Suprapubic skin (tissue), 4 donors: Measurements from ENCODE around the gene SMAP2. TPM values are rescaled to one million over a fixed set of nuclear protein-coding genes. Genes with fewer than 3 reads are reported as not detected.

Source experiments
- DNase-seq, 2 donors: peaks; one replicate each; pipeline ENCODE4 v3.0.0-alpha.2; 2019; ENCODE audit warnings: low spot score in 2 of 2
- H3K27ac ChIP-seq: fragments of 200-600 bp; sonication (generic); one replicate; pipeline ENCODE4 v1.5.1; 2019
- H3K27me3 ChIP-seq: fragments of 200-600 bp; sonication (generic); one replicate; pipeline ENCODE4 v1.5.1; 2019
- H3K36me3 ChIP-seq: fragments of 200-600 bp; sonication (generic); one replicate; pipeline ENCODE4 v1.5.1; 2019
- H3K4me1 ChIP-seq: fragments of 200-600 bp; sonication (generic); one replicate; pipeline ENCODE4 v1.5.1; 2019
- H3K4me3 ChIP-seq: fragments of 200-600 bp; sonication (generic); one replicate; pipeline ENCODE4 v1.5.1; 2019; ENCODE audit warnings: mild to moderate bottlenecking
- H3K9me3 ChIP-seq: fragments of 200-600 bp; sonication (generic); one replicate; pipeline ENCODE4 v1.5.1; 2019
- EP300 ChIP-seq: sonication (generic); formaldehyde crosslinking; IDR thresholded peaks from one replicate; pipeline ENCODE4 v1.6.1; 2017; ENCODE audit warnings: antibody characterized with exemption
- POLR2A ChIP-seq, 2 donors: fragments of 450-650 bp; IDR thresholded peaks; one replicate each; pipeline ENCODE4 v1.6.1; 2017; ENCODE audit warnings: antibody characterized with exemption in 2 of 2, mild to moderate bottlenecking in 2 of 2, moderate library complexity in 2 of 2
- POLR2AphosphoS5 ChIP-seq, 3 donors: sonication (generic); formaldehyde crosslinking; IDR thresholded peaks; one replicate each; pipeline ENCODE4 v1.6.1; 2017; ENCODE audit warnings: antibody characterized with exemption in 3 of 3
- WGBS: methylation state at CpG from one replicate; pipeline ENCODE4 v1.1.5; 2018; 5-methylcytosine and 5-hydroxymethylcytosine counted together
- total RNA-seq, 4 donors: library from RNA; depleted of rRNA; stranded (reverse); fragments of >200 nt; gene quantifications; one replicate each; pipeline ENCODE4 v1.1.0, GENCODE V29; 2016
- TF ChIP-seq, protein P1 (sequence below), 2 donors: fragments of 200-600 bp in 1 of 2; fragments of 450-650 bp in 1 of 2; sonication (generic) in 1 of 2; IDR thresholded peaks; one replicate each; pipeline ENCODE4 v1.5.1; 2016 to 2019; ENCODE audit warnings: antibody characterized with exemption in 2 of 2, mild to moderate bottlenecking in 1 of 2, moderate library complexity in 1 of 2

The SMAP2 gene
- total RNA-seq, 4 donors from 2014 or later = 17.0 to 32.2 (median 28.0) TPM

DNA sequence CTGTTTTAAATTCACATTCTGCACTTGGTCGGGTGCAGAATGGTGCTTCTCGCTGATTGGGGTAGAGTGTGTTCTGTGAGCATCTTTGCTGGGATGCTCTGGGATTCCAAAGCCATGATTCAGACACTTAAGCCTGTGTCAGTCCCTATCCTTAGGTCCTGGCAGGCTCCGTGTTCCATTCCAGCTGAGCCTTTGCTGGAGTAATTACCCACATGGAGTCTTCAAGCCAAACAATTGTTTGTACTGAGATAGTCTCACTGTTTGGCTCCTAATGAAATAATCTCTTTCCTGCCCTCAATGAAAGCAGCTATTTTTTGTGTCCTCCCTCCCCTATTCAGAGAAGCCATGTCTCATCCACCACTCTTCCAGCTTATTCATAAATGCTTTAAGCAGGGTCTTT is 18.7 kb downstream of the SMAP2 start:
- H3K27me3 ChIP-seq = no peaks in the 10 kb centered on the region
- H3K36me3 ChIP-seq = no peaks in the 10 kb centered on the region
- H3K4me1 ChIP-seq = peaks cover 55% of the 10 kb centered on the region
- H3K9me3 ChIP-seq = no peaks in the 10 kb centered on the region
- H3K27ac ChIP-seq = peak overlapping the region; percentile 63
- WGBS = 65% methylated on average over 3 of the region's 3 CpGs
- no peak for TF ChIP-seq POLR2AphosphoS5 (IDR thresholded peaks at IDR 0.05)
- no peak for TF ChIP-seq EP300
- TF ChIP-seq, protein P1, sequence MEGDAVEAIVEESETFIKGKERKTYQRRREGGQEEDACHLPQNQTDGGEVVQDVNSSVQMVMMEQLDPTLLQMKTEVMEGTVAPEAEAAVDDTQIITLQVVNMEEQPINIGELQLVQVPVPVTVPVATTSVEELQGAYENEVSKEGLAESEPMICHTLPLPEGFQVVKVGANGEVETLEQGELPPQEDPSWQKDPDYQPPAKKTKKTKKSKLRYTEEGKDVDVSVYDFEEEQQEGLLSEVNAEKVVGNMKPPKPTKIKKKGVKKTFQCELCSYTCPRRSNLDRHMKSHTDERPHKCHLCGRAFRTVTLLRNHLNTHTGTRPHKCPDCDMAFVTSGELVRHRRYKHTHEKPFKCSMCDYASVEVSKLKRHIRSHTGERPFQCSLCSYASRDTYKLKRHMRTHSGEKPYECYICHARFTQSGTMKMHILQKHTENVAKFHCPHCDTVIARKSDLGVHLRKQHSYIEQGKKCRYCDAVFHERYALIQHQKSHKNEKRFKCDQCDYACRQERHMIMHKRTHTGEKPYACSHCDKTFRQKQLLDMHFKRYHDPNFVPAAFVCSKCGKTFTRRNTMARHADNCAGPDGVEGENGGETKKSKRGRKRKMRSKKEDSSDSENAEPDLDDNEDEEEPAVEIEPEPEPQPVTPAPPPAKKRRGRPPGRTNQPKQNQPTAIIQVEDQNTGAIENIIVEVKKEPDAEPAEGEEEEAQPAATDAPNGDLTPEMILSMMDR (IDR thresholded peaks at IDR 0.05) = no peak
- no peak for TF ChIP-seq POLR2A (IDR thresholded peaks at IDR 0.05)
- no peak overlapping the region for H3K4me3 ChIP-seq
- no peak for DNase-seq

DNA sequence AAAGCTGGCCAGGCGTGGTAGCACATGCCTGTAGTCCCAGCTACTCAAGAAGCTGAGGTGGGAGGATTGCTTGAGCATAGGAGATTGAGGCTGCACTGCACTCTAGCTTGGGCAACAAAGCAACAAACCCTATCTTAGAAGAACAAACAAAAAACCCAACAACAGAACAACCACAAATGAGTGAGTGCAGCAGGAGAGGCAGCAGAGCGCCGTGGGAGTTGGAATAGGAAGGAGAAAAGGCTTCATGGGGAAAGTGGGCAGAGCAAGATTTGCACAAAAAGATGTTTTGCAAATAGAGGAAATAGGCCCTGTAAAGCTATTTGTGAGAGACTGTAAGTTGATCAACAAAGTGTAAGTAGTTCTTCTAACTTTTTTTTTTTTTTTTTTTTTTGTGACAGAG is 19.6 kb downstream of the SMAP2 start:
- Histone ChIP-seq H3K9me3 (no peaks in the 10 kb centered on the region), H3K27ac (no peak overlapping the region), H3K4me1 (peaks cover 50% of the 10 kb centered on the region), H3K4me3 (no peak overlapping the region), H3K27me3 (no peaks in the 10 kb centered on the region), H3K36me3 (no peaks in the 10 kb centered on the region)
- TF ChIP-seq, protein P1 (IDR thresholded peaks at IDR 0.05) = no peak
- DNase-seq = no peak
- 86% methylated on average over 3 of the region's 3 CpGs for WGBS

DNA sequence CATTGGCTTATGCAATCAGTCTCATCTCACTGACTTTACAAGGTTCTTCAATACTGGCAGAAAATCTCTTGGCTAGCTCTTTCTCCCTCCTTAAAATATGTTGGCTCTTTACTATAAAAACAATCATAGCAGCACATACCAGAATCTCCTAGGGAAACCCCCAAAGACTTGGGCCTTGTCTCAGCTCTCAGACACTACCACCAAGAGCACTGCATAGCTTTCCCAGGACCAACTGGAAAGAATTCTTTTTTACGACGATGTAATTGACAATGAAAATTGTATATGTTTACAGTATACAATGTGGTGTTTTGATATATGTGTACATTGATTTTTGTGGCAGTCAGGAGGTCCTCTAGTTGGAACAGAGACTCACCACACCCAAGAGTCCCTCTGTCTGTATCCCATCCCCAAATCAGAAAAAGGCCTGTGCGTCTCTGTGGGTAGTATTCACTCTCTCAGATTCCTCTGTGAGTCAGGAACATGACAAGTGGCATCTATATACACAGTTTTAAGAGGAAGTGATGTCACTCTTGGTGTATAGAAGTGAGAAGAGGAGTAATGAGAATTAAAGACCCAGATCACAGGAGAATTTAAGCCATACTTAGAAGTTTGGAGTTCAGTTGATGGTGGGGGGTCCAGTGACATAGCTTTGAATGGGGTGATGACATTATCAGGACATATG is 21.1 kb downstream of the SMAP2 start:
- Histone ChIP-seq H3K36me3 (no peaks in the 10 kb centered on the region), H3K27ac (no peak overlapping the region), H3K4me1 (peaks cover 41% of the 10 kb centered on the region), H3K27me3 (no peaks in the 10 kb centered on the region), H3K4me3 (no peak overlapping the region), H3K9me3 (no peaks in the 10 kb centered on the region)
- 82% methylated on average over 3 of the region's 3 CpGs for WGBS
- no peak for TF ChIP-seq EP300
- no peak for DNase-seq

DNA sequence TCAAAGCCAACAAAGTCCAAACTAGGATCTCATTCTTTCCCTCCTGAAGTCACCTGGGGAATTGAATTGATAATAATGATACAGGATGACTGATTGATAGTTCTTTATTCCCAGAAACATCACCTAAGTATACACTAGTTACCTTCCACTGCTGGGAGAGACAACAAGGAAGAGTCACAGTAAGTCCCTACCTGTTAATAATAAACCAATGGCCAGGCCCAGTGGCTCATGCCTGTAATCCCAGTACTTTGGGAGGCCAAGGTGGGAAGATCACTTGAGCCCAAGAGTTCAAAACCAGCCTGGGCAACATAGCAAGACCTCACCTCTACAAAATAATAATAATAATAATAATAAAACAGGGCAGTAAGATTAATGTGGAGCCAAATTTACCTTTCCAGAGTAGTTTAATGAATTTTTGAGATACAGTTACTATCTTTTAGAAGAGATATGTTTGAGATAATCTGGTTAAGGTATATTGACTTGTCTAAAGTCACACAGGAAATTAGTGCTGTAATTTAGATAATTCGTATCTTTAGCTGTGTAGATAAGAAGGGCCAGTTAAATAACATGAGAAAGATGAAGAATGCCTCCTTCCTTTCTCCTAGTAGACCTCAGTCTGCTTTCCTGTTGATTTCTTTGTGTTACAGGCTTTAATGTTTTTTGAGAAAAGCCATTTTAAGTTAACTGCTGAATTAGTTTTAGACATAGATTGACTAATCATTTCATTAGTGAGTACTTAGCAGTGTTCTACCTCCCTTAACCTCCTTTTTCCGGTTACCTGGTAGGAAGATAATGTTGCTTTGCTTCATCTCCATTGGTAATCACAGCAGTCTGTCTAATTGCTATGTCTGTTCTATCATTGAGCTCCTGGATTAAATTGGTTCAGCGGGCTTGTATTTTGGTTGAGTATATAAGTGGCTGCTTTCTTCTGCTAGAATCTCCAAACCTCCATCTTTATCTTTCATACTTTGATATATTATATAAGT is 22.0 kb downstream of the SMAP2 start:
- H3K9me3 ChIP-seq = no peaks in the 10 kb centered on the region
- no peaks in the 10 kb centered on the region for H3K36me3 ChIP-seq
- peaks cover 37% of the 10 kb centered on the region for H3K4me1 ChIP-seq
- H3K27me3 ChIP-seq = no peaks in the 10 kb centered on the region
- DNase-seq = no peak
- 93% methylated on average over 3 of the region's 3 CpGs for WGBS
- H3K4me3 ChIP-seq = no peak overlapping the region
- TF ChIP-seq POLR2AphosphoS5 (IDR thresholded peaks at IDR 0.05) = no peak
- TF ChIP-seq, protein P1 (IDR thresholded peaks at IDR 0.05) = no peak
- TF ChIP-seq POLR2A (IDR thresholded peaks at IDR 0.05) = no peak
- TF ChIP-seq EP300 = no peak
- H3K27ac ChIP-seq = peak overlapping the region; percentile 71

DNA sequence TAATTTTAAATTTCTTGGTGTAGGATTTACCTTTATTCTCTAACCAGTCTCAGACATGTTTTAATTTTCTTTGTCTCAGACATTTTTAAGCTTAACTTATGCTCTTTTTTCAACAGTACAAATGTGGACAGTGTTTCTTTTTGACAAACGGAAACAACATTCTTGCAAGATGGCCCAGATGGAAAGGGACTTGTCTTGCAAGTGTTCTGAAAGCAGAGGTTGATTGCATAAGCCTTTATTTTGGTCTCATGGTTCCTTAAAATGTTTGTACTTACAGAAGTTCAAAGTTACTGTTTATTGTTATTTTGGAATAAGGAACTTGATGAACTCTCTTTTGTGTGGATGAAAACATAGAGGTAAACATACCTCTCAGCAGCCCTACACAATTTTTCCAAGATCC is 22.9 kb downstream of the SMAP2 start:
- TF ChIP-seq EP300 (no peak), POLR2AphosphoS5 (IDR thresholded peaks at IDR 0.05) (no peak), POLR2A (IDR thresholded peaks at IDR 0.05) (no peak)
- TF ChIP-seq, protein P1 (IDR thresholded peaks at IDR 0.05) = no peak
- Histone ChIP-seq H3K4me1 (peaks cover 33% of the 10 kb centered on the region), H3K4me3 (no peak overlapping the region), H3K27ac (peak overlapping the region; percentile 71), H3K9me3 (no peaks in the 10 kb centered on the region), H3K36me3 (no peaks in the 10 kb centered on the region), H3K27me3 (no peaks in the 10 kb centered on the region)
- 54% methylated on average over 1 of the region's 1 CpG for WGBS
- no peak for DNase-seq
